ENCODE measurements around the gene OR4C3.

DNA sequence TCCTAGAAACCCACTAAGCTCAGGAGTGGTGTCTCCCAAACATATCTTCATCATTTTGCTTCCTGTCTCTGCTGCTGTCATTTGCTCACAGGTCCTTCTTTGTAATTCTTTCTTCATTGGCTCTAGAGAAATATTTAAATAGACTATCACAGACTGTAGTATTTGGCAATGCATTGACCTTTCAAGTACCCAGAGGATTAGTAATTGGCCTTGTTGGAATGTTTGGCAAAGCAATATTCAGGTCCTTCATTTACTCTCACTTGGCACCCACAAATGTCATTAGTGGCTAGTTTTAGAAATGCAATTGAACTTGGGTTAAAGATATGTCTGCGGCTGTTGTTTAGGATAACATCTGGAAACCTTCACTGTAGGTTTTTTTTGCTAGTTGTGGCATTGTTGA lies 30.0 kb downstream of the OR4C3 start:
- TF ChIP-seq, protein P1, sequence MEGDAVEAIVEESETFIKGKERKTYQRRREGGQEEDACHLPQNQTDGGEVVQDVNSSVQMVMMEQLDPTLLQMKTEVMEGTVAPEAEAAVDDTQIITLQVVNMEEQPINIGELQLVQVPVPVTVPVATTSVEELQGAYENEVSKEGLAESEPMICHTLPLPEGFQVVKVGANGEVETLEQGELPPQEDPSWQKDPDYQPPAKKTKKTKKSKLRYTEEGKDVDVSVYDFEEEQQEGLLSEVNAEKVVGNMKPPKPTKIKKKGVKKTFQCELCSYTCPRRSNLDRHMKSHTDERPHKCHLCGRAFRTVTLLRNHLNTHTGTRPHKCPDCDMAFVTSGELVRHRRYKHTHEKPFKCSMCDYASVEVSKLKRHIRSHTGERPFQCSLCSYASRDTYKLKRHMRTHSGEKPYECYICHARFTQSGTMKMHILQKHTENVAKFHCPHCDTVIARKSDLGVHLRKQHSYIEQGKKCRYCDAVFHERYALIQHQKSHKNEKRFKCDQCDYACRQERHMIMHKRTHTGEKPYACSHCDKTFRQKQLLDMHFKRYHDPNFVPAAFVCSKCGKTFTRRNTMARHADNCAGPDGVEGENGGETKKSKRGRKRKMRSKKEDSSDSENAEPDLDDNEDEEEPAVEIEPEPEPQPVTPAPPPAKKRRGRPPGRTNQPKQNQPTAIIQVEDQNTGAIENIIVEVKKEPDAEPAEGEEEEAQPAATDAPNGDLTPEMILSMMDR (conservative IDR thresholded peaks at IDR 0.05), result no peak
- TF ChIP-seq ZFX (IDR thresholded peaks at IDR 0.05), result no peak

Measured in C4-2B (cell line).